Esophagus muscularis mucosa (tissue), 4 donors: ENCODE results near the gene KHK. TPM values are rescaled to one million over a fixed set of nuclear protein-coding genes. Genes with fewer than 3 reads are reported as not detected.

ENCODE experiments used
- DNase-seq: peaks from one replicate; pipeline ENCODE4 v3.0.0-alpha.2; 2017; ENCODE audit errors: extremely low spot score
- H3K27ac ChIP-seq, 4 donors: fragments of 200-600 bp; sonication (generic); replicated peaks in 1 of 4; 1 replicate in 3 of 4; 2 replicates in 1 of 4; pipeline ENCODE4 v1.5.1; 2016 to 2019; ENCODE audit warnings: mild to moderate bottlenecking in 1 of 4
- H3K27me3 ChIP-seq, 4 donors: fragments of 200-600 bp; sonication (generic); one replicate each; pipeline versions ENCODE4 v1.5.1 to v1.6.0; 2016 to 2019
- H3K36me3 ChIP-seq, 4 donors: fragments of 200-600 bp; sonication (generic); one replicate each; pipeline ENCODE4 v1.5.1; 2016 to 2019
- H3K4me1 ChIP-seq, 4 donors: fragments of 200-600 bp; sonication (generic); one replicate each; pipeline ENCODE4 v1.5.1; 2016 to 2019
- H3K4me3 ChIP-seq, 4 donors: fragments of 200-600 bp; sonication (generic); 1 replicate in 2 of 4; 2 replicates in 2 of 4; pipeline ENCODE4 v1.5.1; 2016 to 2019; ENCODE audit warnings: mild to moderate bottlenecking in 4 of 4, moderate library complexity in 1 of 4
- H3K9me3 ChIP-seq, 4 donors: fragments of 200-600 bp; sonication (generic); 1 replicate in 3 of 4; 2 replicates in 1 of 4; pipeline ENCODE4 v1.5.1; 2016 to 2019
- EP300 ChIP-seq: sonication (generic); formaldehyde crosslinking; IDR thresholded peaks from one replicate; pipeline ENCODE4 v1.6.1; 2017; ENCODE audit warnings: antibody characterized with exemption
- POLR2A ChIP-seq: fragments of 450-650 bp; IDR thresholded peaks from one replicate; pipeline ENCODE4 v1.6.1; 2017; ENCODE audit warnings: antibody characterized with exemption, moderate library complexity, mild to moderate bottlenecking, low read depth
- POLR2AphosphoS5 ChIP-seq, 2 donors: sonication (generic); formaldehyde crosslinking; IDR thresholded peaks; one replicate each; pipeline ENCODE4 v1.6.1; 2017; ENCODE audit warnings: antibody characterized with exemption in 2 of 2
- WGBS: methylation state at CpG from one replicate; pipeline ENCODE4 v1.1.5; 2018; 5-methylcytosine and 5-hydroxymethylcytosine counted together
- intact Hi-C: fragments of 100-400 bp; cut with DNase I; formaldehyde crosslinking; loops from one replicate; pipeline ENCODE4 v1.15.1; 2023
- total RNA-seq, 4 donors: library from RNA; depleted of rRNA; stranded (reverse); fragments of >200 nt; gene quantifications; one replicate each; pipeline versions ENCODE4 v1.1.0 to v1.2.1, GENCODE V29; 2016
- TF ChIP-seq, protein P1 (sequence below), 3 experiments: fragments of 200-600 bp in 2 of 3; fragments of 450-650 bp in 1 of 3; sonication (generic) in 2 of 3; IDR thresholded peaks; one replicate each; pipeline ENCODE4 v1.5.1; 2017 to 2019; ENCODE audit warnings: antibody characterized with exemption in 3 of 3, mild to moderate bottlenecking in 2 of 3, moderate library complexity in 1 of 3

KHK gene
- total RNA-seq, 4 donors from 2014 or later = 1.2 to 6.3 (median 1.7) TPM

DNA sequence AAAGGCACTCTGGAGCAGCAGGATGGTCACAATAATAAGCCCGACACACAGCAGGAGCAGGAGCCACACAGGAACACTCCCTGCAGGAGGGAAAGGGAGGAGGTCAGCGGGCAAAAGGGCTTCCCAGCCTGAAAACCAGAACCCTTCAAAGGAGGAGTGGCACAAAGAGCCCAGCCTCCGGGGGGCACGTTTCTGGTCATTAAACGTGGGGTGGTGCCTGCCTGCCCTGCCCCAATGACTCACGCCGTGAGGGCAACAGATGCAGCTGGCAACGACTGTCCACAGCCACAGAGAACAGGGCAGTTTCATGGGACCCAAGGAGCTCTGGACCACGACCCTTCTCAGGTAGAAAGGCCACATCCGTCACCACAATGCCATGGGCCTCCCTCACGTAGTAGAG, 44.9 kb downstream of the KHK start:
- H3K27ac ChIP-seq = no peak overlapping the region
- DNase-seq = no peak
- intact Hi-C loops = no loop called here
- H3K4me1 ChIP-seq = peaks cover 9 to 23% (median 18%) of the 10 kb centered on the region in 4 donors
- H3K9me3 ChIP-seq = no peaks in the 10 kb centered on the region
- TF ChIP-seq POLR2AphosphoS5 (IDR thresholded peaks at IDR 0.05) (no peak), POLR2A (no peak), EP300 (no peak)
- TF ChIP-seq, protein P1, sequence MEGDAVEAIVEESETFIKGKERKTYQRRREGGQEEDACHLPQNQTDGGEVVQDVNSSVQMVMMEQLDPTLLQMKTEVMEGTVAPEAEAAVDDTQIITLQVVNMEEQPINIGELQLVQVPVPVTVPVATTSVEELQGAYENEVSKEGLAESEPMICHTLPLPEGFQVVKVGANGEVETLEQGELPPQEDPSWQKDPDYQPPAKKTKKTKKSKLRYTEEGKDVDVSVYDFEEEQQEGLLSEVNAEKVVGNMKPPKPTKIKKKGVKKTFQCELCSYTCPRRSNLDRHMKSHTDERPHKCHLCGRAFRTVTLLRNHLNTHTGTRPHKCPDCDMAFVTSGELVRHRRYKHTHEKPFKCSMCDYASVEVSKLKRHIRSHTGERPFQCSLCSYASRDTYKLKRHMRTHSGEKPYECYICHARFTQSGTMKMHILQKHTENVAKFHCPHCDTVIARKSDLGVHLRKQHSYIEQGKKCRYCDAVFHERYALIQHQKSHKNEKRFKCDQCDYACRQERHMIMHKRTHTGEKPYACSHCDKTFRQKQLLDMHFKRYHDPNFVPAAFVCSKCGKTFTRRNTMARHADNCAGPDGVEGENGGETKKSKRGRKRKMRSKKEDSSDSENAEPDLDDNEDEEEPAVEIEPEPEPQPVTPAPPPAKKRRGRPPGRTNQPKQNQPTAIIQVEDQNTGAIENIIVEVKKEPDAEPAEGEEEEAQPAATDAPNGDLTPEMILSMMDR (IDR thresholded peaks at IDR 0.05) = no peak
- peaks cover 24 to 39% (median 34%) of the 10 kb centered on the region in 4 donors for H3K36me3 ChIP-seq
- no peak overlapping the region for H3K4me3 ChIP-seq
- whole genome bisulfite sequencing = 82% methylated on average over 11 of the region's 11 CpGs
- H3K27me3 ChIP-seq = no peaks in the 10 kb centered on the region

GRCh38 chr2:27133195-27133875, 46.8 kb downstream of the KHK start:
- Histone ChIP-seq H3K9me3 (no peaks in the 10 kb centered on the region), H3K4me1 (peaks cover 9 to 23% (median 18%) of the 10 kb centered on the region in 4 donors), H3K27ac (peak overlapping the region; percentile 87 to 93 (median 90)), H3K4me3 (peak overlapping the region; percentile 80 to 93 (median 88)), H3K27me3 (no peaks in the 10 kb centered on the region), H3K36me3 (peaks cover 24 to 39% (median 34%) of the 10 kb centered on the region in 4 donors)
- no peak for TF ChIP-seq POLR2AphosphoS5 (IDR thresholded peaks at IDR 0.05)
- TF ChIP-seq, protein P1 (IDR thresholded peaks at IDR 0.05) = no peak
- TF ChIP-seq EP300 = no peak
- TF ChIP-seq POLR2A = no peak
- DNase-seq = no peak
- WGBS = 42% methylated on average over 14 of the region's 14 CpGs
- intact Hi-C loops = no loop called here

- peak within 1 kb of the TSS; percentile 87 to 93 (median 90) for H3K27ac ChIP-seq
- peak; percentile 98 for DNase-seq
- peak within 1 kb of the TSS; percentile 80 to 93 (median 88) for H3K4me3 ChIP-seq
- intact Hi-C loops = loop anchor here (2.0 kb wide), 1 partner anchor 81 kb away; no protein-coding TSS in a partner anchor
- no peaks in the 10 kb centered on the region for H3K27me3 ChIP-seq
- TF ChIP-seq POLR2A (peak; percentile 90), POLR2AphosphoS5 (IDR thresholded peaks at IDR 0.05) (peak; percentile 97 to 99), EP300 (no peak)
- TF ChIP-seq, protein P1 (IDR thresholded peaks at IDR 0.05) = peak in 1 of 3 experiments; percentile 15
- under 1% methylated on average over 12 of the region's 86 CpGs for WGBS
- H3K9me3 ChIP-seq = no peaks in the 10 kb centered on the region
- H3K36me3 ChIP-seq = peaks cover 24 to 37% (median 34%) of the 10 kb centered on the region in 4 donors
- peaks cover 9 to 23% (median 18%) of the 10 kb centered on the region in 4 donors for H3K4me1 ChIP-seq
These were observed 47.6 kb downstream of the KHK start, which contains the start of gene PREB for GRCh38 chr2:27133905-27134780. Gene PREB, minus strand, starts transcription at chr2:27134636. Its CDS starts 215 bp downstream, at chr2:27134421.

GRCh38 chr2:27134781-27135477, 48.4 kb downstream of the KHK start:
- H3K27ac ChIP-seq = peak overlapping the region; percentile 87 to 93 (median 90)
- peak overlapping the region; percentile 80 to 93 (median 88) for H3K4me3 ChIP-seq
- 64% methylated on average over 28 of the region's 33 CpGs for WGBS
- no peaks in the 10 kb centered on the region for H3K27me3 ChIP-seq
- H3K9me3 ChIP-seq = no peaks in the 10 kb centered on the region
- intact Hi-C loops = loop anchor here (2.0 kb wide), 1 partner anchor 80 kb away; no protein-coding TSS in a partner anchor
- TF ChIP-seq, protein P1 (IDR thresholded peaks at IDR 0.05) = no peak
- no peak for TF ChIP-seq POLR2AphosphoS5 (IDR thresholded peaks at IDR 0.05)
- no peak for TF ChIP-seq POLR2A
- no peak for TF ChIP-seq EP300
- H3K36me3 ChIP-seq = peaks cover 24 to 30% (median 28%) of the 10 kb centered on the region in 4 donors
- H3K4me1 ChIP-seq = peaks cover 9 to 23% (median 18%) of the 10 kb centered on the region in 4 donors
- DNase-seq = no peak
